GM12865 (cell line): ENCODE measurements around the gene FGF8.

Experiments
- DNase-seq: peaks from one replicate; pipeline ENCODE4 v3.0.0; 2010; ENCODE audit warnings: low read depth
- H3K4me3 ChIP-seq: 2 replicates; pipeline ENCODE4 v1.5.1; 2011; ENCODE audit warnings: mild to moderate bottlenecking, low read depth, low read length, control low read depth
- TF ChIP-seq, protein P1 (sequence below): IDR thresholded peaks from 2 replicates; pipeline ENCODE4 v1.5.1; 2011; ENCODE audit warnings: low read length, control low read depth, low read depth, inconsistent platforms; ENCODE audit not compliant: insufficient read depth; ENCODE audit errors: missing control alignments

Gene FGF8

DNA sequence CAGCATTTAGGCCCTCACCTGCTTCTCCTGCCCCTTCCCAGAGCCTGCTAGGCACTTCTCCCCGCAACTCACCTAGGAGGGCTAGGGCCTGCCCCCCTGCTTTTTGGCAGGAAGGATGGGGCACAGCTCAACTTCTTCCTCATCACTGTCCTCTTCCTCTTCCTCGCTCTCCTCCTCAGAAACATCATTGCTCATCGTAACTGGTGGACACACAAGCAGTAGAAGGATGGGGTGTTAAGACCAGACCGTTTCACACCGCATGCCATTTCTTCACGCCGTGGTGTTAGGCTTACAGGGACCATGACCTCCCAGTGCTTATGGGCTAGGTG lies 5.7 kb upstream of the FGF8 start:
- no peak for DNase-seq
- H3K4me3 ChIP-seq, result 0 out of 2 replicates have a peak overlapping the region, but pooled peaks have one; percentile 85
- TF ChIP-seq, protein P1, sequence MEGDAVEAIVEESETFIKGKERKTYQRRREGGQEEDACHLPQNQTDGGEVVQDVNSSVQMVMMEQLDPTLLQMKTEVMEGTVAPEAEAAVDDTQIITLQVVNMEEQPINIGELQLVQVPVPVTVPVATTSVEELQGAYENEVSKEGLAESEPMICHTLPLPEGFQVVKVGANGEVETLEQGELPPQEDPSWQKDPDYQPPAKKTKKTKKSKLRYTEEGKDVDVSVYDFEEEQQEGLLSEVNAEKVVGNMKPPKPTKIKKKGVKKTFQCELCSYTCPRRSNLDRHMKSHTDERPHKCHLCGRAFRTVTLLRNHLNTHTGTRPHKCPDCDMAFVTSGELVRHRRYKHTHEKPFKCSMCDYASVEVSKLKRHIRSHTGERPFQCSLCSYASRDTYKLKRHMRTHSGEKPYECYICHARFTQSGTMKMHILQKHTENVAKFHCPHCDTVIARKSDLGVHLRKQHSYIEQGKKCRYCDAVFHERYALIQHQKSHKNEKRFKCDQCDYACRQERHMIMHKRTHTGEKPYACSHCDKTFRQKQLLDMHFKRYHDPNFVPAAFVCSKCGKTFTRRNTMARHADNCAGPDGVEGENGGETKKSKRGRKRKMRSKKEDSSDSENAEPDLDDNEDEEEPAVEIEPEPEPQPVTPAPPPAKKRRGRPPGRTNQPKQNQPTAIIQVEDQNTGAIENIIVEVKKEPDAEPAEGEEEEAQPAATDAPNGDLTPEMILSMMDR, result no peak

DNA sequence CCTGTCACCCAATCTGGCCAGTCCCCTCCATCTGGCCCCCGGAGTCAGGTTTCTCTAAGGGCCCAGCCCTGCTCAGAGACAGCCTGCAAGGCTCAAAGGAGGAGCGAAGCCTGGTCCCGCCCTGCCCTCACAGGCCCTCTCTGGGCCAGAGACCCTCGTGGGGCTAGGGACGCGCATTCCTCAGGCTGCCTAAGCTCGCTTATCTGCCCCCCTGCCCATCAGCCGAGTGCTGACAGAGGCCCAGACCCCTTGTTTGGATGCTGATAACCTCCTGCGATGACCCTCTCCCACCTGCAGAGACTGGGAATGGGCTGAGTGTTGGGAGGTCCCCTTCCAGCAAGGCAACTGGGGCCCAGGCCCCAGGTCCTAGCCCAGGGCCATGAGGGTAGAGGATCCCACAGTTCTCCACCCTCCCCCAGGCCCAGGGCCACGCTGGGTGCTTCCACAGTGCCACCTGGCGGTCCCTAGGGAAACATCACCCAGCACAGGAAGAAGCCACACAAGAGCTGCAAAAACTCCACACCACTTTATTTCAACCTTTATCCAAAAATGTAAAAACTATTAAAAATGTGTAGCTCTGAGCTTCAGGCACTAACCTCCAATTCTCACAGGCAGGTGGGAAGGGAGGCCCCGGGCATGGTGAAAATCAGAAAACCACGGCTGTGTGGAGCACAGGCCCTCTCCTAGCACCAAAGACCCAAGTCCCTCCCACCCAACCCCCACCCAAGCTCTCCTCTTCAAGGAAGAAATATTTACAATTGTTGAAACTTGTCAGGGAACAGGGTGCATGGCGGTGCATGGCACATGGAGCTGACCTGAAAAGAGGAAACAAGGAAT lies 5.1 kb upstream of the FGF8 start:
- TF ChIP-seq, protein P1, result peak; percentile 96
- DNase-seq, result peak; percentile 81
- no peak overlapping the region for H3K4me3 ChIP-seq

DNA sequence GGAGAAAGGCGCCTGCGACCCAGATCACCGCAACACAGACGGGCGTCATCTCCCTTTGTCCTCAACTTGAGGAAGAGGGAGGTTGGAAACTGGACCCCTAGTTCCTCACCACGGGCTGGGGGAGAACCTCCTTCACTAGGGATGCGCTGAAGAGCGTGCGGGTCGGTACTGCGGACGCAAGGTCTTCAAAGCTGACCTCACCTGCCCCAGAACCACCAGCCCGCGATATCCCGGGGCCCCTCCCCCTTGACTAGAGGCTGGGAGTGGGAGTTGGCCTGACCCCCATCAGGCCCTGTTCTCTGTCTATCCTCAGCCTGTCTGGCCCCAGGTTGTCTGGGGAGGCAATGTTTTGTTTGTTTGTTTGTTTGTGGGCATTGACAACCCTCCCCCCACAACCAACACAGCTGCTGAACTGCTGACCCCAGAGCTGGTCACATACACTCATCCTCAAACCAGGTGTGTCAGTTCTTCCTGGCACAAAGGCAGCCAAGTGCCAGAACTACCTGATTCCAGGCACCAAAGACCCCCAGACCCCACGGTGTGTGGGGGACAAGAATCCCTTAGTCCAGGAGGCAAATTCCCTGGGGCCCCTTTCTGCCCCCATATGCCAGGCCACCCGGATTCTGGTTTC lies 4.4 kb upstream of the FGF8 start:
- DNase-seq, result peak; percentile 25
- peak overlapping the region; percentile 54 for H3K4me3 ChIP-seq
- TF ChIP-seq, protein P1, result no peak

DNA sequence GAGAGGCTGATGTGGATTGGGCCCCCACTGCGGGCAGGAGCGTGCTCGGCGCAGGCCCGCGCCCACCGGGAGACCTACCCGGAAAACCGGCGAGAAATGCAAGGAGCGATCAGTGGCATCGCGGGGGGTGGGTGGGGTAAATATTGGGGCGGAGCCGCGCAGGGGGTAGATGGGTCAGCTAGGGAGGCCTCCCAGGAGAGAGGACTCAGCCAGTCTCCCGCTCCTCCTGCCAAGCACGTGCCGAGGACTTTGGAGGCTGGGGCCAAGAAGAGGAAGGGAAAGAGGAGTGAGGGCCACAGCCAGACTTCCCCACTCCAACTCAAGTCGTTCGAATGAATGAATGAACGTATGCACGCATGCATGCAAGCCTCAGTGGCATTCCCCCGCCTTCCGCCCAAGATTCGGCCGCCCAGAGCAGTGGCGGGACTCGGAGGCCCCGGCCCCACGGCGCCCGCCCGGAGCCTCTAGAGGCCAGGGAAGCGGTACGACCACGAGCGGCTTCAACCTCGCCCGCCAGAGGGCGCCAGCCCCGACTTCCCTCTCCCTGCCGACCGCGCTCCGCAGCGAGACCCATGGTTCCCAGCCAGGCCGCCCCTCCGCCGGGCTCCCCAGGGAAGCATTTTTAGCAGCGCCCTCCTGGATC lies 3.8 kb upstream of the FGF8 start:
- H3K4me3 ChIP-seq, result peak overlapping the region; percentile 54
- peak; percentile 85 for DNase-seq
- TF ChIP-seq, protein P1, result peak; percentile 87

DNA sequence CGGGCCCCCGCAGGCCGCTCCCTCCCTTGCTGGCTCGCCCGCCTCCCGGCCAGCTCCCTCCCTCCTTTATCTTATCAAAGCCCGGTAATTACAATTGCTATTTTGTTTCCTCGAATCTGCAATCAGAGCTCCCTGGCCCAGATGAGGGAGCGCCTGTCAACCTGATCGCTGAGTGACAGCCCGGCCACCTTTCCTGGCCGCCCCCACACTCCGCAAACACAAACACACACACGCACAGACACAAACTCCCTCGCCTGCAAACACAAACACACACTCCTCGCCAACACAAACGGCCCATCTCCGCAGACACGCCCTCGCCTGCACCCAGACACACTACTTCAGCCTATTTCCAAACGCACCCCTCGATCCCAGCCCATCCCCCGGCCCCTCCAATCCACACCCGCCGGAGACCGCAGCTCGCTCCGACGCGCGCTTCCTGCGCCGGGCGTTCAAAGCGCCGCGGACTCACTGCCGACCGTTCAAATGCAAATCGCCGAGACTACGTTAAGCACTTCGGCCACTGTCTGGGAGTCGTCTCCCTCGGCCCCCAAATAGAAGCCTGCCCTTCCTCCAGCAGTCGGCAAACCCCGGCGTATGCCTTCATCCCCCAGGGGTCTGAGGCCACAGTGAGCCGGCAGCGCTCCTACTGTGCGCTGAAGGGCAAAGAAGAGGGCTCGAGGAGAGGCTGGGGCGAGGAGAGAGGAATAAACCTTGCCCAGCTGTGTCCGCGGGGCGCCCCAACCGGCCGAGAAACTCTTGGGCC lies 3.0 kb upstream of the FGF8 start:
- peak; percentile 72 for DNase-seq
- H3K4me3 ChIP-seq, result peak overlapping the region; percentile 54
- TF ChIP-seq, protein P1, result no peak

DNA sequence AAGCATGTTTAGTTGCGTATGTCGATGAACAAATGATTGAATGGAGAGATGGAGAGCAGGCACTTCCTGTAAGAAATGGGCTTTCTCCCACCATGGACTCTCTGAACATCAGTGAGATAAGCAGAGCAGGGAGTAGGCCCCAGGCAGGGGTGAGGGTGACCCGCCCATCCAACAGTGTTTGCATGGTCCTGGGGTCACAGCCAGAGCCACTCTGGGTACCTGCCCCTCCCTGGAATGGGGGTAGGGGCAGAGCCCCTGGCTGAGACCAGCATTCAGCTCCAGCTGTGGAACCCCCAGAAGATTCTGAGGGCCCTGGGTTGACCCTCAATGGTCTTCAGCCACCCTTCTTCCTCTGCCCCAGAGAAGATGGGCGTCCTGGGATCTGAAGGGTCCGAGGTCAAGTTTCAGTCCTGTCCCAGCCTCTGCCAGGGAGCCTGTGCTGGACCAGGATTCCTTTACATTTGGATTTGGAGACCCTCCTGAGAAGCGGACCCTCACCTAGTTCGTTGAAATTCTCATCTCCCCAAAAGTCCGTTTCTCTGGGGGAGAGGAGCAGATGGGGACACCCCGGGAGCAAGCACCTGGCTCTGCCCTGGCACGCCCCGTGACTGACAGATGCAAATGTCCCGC lies 2.4 kb upstream of the FGF8 start:
- H3K4me3 ChIP-seq, result no peak overlapping the region; the same call in 1 of the 2 replicates
- no peak for DNase-seq
- TF ChIP-seq, protein P1, result no peak
